Measurements from ENCODE around the gene CALY.
"Not testable (repeated sequence)": the region's sequence is repeated elsewhere in the genome, so short reads cannot be mapped to it uniquely, and the experiment has no call there.

Gene CALY

GRCh38 chr10:133336577-133337369 lies at the start of gene CALY:
Gene CALY (minus strand): TSS chr10:133336896. CDS start chr10:133328989, 7,907 bp downstream.
- DNase-seq = peak; percentile 91
- H3K27me3 Mint-ChIP-seq = peaks cover 23% of the 10 kb centered on the region
- H3K36me3 Mint-ChIP-seq = peaks cover 1% of the 10 kb centered on the region
- H3K27ac Mint-ChIP-seq = peak within 1 kb of the TSS; percentile 58
- CTCF ChIA-PET = no interaction called here
- H3K4me3 Mint-ChIP-seq = peak within 1 kb of the TSS; percentile 36
- peaks cover 3% of the 10 kb centered on the region for H3K4me1 Mint-ChIP-seq
- H3K9me3 Mint-ChIP-seq = no peaks in the 10 kb centered on the region

- no peak for DNase-seq
- no peak overlapping the region for H3K27ac Mint-ChIP-seq
- H3K4me3 Mint-ChIP-seq = no peak overlapping the region
- H3K4me1 Mint-ChIP-seq = peaks cover 22% of the 10 kb centered on the region
- H3K9me3 Mint-ChIP-seq = no peaks in the 10 kb centered on the region
- CTCF ChIA-PET = no interaction called here
- peaks cover 12% of the 10 kb centered on the region for H3K27me3 Mint-ChIP-seq
- peaks cover 4% of the 10 kb centered on the region for H3K36me3 Mint-ChIP-seq
Observed at GRCh38 chr10:133385214-133385613, 48.5 kb upstream of the CALY start.

- Mint-ChIP-seq H3K4me3 (no peak overlapping the region), H3K36me3 (peaks cover 2% of the 10 kb centered on the region), H3K4me1 (peaks cover 13% of the 10 kb centered on the region), H3K27me3 (peaks cover 18% of the 10 kb centered on the region), H3K27ac (no peak overlapping the region), H3K9me3 (no peaks in the 10 kb centered on the region)
- DNase-seq = no peak
- CTCF ChIA-PET = no interaction called here
Observed at GRCh38 chr10:133384071-133384470, 47.4 kb upstream of the CALY start.

DNA sequence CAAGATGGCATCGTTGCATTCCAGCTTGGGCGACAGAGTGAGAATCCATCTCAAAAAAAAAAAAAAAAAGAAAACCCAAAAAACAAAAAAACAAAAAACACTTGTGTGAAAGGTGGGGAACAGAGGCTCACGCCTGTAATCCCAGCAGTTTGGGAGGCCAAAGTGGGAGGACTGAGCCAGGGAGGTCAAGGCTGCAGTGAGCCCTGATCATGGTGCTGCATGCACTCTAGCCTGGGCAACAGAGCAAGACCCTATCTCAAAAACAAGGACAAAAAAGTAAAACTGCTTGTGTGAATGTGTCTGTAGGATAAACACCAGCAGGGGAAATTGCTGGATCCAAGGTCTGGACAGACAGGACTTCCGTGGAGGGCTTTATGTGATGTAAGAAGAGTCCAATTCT lies 46.9 kb upstream of the CALY start:
- H3K9me3 Mint-ChIP-seq = no peaks in the 10 kb centered on the region
- H3K4me1 Mint-ChIP-seq = peaks cover 8% of the 10 kb centered on the region
- H3K27me3 Mint-ChIP-seq = peaks cover 18% of the 10 kb centered on the region
- H3K36me3 Mint-ChIP-seq = peaks cover 2% of the 10 kb centered on the region
- CTCF ChIA-PET = no interaction called here
- H3K4me3 Mint-ChIP-seq = no peak overlapping the region
- H3K27ac Mint-ChIP-seq = no peak overlapping the region
- no peak for DNase-seq

- H3K27ac Mint-ChIP-seq = no peak overlapping the region
- peaks cover 3% of the 10 kb centered on the region for H3K4me1 Mint-ChIP-seq
- CTCF ChIA-PET = no interaction called here
- no peaks in the 10 kb centered on the region for H3K9me3 Mint-ChIP-seq
- no peak overlapping the region for H3K4me3 Mint-ChIP-seq
- DNase-seq = no peak
- peaks cover 37% of the 10 kb centered on the region for H3K27me3 Mint-ChIP-seq
- peaks cover 2% of the 10 kb centered on the region for H3K36me3 Mint-ChIP-seq
Observed at GRCh38 chr10:133381036-133381435, 44.3 kb upstream of the CALY start.

- no peak for DNase-seq
- Mint-ChIP-seq H3K36me3 (peaks cover 2% of the 10 kb centered on the region), H3K27ac (no peak overlapping the region), H3K4me3 (peak overlapping the region; percentile 67), H3K4me1 (peaks cover 3% of the 10 kb centered on the region), H3K9me3 (no peaks in the 10 kb centered on the region), H3K27me3 (peaks cover 43% of the 10 kb centered on the region)
- CTCF ChIA-PET = no interaction called here
Observed at GRCh38 chr10:133379801-133380666, 43.3 kb upstream of the CALY start.

DNA sequence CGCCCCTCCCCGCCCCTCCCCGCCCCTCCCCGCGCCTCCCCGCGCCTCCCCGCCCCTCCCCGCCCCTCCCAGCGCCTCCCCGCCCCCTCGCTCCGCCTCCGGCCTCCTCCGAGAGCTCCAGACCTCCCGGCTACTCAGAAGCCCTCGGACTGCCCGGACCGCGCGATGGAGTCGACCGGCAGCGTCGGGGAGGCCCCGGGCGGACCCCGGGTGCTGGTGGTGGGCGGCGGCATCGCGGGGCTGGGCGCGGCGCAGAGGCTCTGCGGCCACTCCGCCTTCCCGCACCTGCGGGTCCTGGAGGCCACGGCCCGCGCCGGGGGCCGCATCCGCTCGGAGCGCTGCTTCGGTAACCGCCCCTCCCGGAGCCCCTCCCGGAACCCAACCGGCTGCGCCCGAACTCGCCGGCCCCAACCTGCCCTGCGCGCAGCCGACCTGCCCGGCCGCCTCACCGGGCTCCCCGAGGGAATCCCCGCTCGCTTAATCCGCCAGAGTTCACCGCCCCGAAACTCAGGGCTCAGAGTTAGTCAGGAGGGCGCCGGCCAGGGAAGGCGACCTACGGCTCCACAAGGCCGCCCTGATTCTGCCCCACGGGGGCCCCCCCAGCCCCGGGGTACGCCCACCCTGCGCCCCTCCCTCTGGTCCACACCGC lies 42.6 kb upstream of the CALY start, which contains the start of gene PAOX:
Gene PAOX, plus strand, starts transcription at position 111 of the 649 bp plus-strand sequence. Its CDS starts 55 bp downstream, at position 166.
- Mint-ChIP-seq H3K27ac (no peak within 1 kb of the TSS), H3K4me1 (peaks cover 8% of the 10 kb centered on the region), H3K9me3 (no peaks in the 10 kb centered on the region), H3K27me3 (peaks cover 46% of the 10 kb centered on the region), H3K4me3 (peak within 1 kb of the TSS; percentile 78), H3K36me3 (no peaks in the 10 kb centered on the region)
- peak; percentile 72 for DNase-seq
- CTCF ChIA-PET = no interaction called here

DNA sequence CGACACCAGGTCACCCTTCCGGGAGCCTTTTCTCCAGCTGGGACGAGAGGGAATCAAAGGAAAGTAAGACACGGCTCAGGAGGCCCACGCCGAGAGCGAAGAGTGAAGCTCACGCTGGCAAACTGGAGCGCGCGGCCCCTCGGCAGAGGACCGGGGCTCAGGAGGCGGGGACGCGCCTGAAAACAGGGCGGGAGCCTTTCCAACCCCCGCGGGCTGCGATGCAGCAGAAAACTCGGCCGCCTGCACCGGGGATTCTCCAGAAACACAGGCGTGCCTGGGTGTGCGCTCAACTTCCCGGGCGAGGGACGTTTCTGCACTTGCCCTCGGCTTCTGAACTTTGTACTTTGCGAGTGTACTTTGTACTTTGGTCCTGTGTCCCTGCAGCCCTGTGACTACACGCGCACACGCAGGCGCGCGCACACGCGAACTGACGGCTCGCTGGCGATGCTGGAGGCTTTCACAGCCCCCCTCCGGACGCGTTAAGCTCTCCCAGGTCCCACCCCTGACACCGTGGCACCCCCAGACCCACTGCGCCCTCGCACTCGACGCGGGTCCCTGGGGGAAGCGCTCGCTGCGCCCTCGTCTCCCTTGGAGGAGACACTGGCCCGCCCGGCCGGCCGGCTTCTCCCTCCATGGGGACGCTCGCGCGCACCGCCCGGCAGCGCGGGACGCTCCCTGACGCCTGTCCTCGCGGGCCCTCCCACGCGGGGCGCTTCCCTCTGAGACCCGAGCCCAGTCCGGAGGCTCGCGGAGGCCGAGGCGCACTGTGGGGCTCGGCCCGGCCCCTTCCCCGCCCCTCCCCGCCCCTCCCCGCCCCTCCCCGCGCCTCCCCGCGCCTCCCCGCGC lies 41.8 kb upstream of the CALY start:
- DNase-seq = peak; percentile 75
- no peak overlapping the region for H3K27ac Mint-ChIP-seq
- no peaks in the 10 kb centered on the region for H3K9me3 Mint-ChIP-seq
- CTCF ChIA-PET = interaction anchor here (0.8 kb wide), 1 partner anchor 9 kb away, joined by 3 read pairs; no protein-coding TSS in a partner anchor
- peak overlapping the region; percentile 78 for H3K4me3 Mint-ChIP-seq
- H3K4me1 Mint-ChIP-seq = peaks cover 11% of the 10 kb centered on the region
- H3K27me3 Mint-ChIP-seq = peaks cover 46% of the 10 kb centered on the region
- H3K36me3 Mint-ChIP-seq = no peaks in the 10 kb centered on the region

- Mint-ChIP-seq H3K36me3 (no peaks in the 10 kb centered on the region), H3K27me3 (peaks cover 46% of the 10 kb centered on the region), H3K4me1 (peaks cover 11% of the 10 kb centered on the region), H3K4me3 (peak overlapping the region; percentile 78), H3K27ac (no peak overlapping the region), H3K9me3 (no peaks in the 10 kb centered on the region)
- DNase-seq = no peak
- CTCF ChIA-PET = interaction anchor here (0.8 kb wide), 1 partner anchor 9 kb away, joined by 3 read pairs; no protein-coding TSS in a partner anchor
Observed at GRCh38 chr10:133377818-133378250, 41.1 kb upstream of the CALY start.

DNA sequence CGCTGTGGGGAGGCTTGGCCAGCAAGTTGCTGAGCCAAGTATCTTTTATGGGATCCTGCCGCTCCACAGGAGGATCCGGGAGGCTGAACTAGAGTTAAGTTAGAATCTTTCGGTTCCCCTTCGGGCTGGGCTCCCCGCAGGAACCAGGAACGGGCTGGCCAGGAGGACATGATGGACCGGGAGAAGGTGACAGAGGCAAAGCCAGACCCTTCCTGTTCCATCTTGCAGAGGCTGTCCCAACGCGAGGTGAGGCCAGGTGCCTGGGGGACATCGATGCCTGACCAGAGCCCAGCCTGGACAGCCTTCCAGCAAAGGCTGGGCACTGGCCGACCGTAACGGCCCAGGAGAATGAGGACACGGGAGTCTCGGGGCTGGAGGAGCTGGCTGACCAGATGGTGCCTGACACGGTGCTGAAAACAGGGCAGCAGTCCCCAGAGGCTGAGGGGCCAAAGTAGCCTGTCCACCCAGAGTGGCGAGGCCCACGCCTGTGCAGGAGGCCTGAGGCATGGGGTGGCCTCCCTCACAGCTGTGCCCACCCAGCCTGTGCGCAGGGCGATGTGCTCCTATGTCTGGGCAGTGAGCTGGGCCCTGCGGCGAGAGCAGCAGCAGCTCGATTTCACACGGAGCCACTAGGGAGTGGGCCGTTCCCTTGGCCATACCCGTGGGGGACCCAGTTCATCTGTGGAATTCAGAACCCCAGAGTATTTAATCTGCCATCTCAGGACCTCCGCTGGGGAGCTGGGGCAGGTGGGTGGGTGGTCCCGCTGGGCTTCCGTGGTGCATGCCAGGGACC lies 40.5 kb upstream of the CALY start:
- Mint-ChIP-seq H3K4me3 (peak overlapping the region; percentile 54), H3K27ac (no peak overlapping the region), H3K36me3 (no peaks in the 10 kb centered on the region), H3K27me3 (peaks cover 46% of the 10 kb centered on the region), H3K4me1 (peaks cover 12% of the 10 kb centered on the region), H3K9me3 (no peaks in the 10 kb centered on the region)
- CTCF ChIA-PET = no interaction called here
- no peak for DNase-seq

DNA sequence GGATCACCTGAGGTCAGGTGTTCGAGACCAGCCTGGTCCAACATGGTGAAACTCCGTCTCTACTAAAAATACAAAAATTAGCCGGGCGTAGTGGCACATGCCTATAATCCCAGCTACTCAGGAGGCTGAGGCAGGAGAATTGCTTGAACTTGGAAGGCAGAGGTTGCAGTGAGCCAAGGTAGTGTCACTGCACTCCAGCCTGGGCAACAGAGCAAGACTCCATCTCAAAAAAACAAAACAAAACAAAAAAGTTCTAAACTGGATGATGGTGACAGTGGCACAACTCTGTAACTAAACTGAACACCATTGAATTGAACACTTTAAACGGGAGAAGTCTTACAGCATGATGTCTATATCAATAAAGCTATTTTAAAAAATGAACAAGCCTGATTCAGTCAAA lies 39.5 kb upstream of the CALY start:
- H3K27ac Mint-ChIP-seq, H3K9me3 Mint-ChIP-seq, H3K36me3 Mint-ChIP-seq, DNase-seq: not testable (repeated sequence)
- Mint-ChIP-seq H3K4me3 (peak overlapping the region; percentile 49), H3K27me3 (peaks cover 44% of the 10 kb centered on the region), H3K4me1 (peaks cover 19% of the 10 kb centered on the region)
- CTCF ChIA-PET = interaction anchor here (1.0 kb wide), 1 partner anchor 11 kb away, joined by 4 read pairs; no protein-coding TSS in a partner anchor

DNA sequence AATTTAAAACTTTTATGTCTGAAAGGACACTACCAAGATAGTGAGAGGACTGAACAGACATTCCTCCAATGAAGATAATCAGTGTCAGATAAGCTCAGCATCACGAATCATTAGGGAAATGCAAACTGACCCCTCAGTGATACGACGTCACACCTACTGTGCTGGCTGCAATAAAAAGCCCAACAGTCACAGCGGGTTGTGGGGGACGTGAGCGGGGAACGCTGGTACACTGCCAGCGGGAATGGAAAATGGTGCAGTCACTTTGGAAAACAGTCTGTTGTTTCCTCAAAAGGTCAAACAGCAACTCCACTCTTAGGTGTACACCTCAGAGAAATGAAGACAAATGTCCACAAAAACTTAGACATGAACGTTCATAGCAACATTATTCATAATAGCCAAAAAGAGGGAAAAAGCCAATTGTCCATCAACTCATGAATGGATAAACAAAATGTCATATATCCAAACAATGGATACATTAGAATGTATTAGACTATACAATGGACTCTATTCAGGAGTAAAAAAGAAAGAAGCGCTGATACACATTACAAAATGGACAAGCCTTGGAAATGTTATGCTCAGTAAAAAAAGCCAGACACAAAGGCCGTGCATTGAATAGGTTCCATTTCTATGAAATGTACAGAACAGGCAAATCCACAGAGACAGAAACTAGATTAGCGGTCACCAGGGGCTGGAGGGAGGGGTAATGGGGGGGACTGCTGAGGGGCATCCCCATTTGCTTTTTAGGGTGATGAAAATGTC lies 38.8 kb upstream of the CALY start:
- no peaks in the 10 kb centered on the region for H3K9me3 Mint-ChIP-seq
- CTCF ChIA-PET = interaction anchor here (1.0 kb wide), 1 partner anchor 12 kb away, joined by 4 read pairs; no protein-coding TSS in a partner anchor
- H3K4me3 Mint-ChIP-seq = peak overlapping the region; percentile 15
- H3K27ac Mint-ChIP-seq = no peak overlapping the region
- H3K4me1 Mint-ChIP-seq = peaks cover 19% of the 10 kb centered on the region
- DNase-seq = no peak
- peaks cover under 1% of the 10 kb centered on the region for H3K36me3 Mint-ChIP-seq
- peaks cover 38% of the 10 kb centered on the region for H3K27me3 Mint-ChIP-seq
